GM18499 (cell line): Measurements from ENCODE around the gene NECTIN4.
"Not testable (repeated sequence)": the region's sequence is repeated elsewhere in the genome, so short reads cannot be mapped to it uniquely, and the experiment has no call there.

Experiments
- ATAC-seq: cut with Tn5 transposase; IDR thresholded peaks from one replicate; pipeline ENCODE4 v1.9.1; 2021; ENCODE audit warnings: moderate number of reproducible peaks; ENCODE audit not compliant: insufficient read depth, unreplicated experiment

NECTIN4 gene

GRCh38 chr1:161065681-161066080, 23.7 kb downstream of the NECTIN4 start:
- not testable (repeated sequence) for ATAC-seq

GRCh38 chr1:161063936-161064335, 25.4 kb downstream of the NECTIN4 start:
- ATAC-seq: not testable (repeated sequence)

- no peak for ATAC-seq
Observed at GRCh38 chr1:161061419-161061818, 27.9 kb downstream of the NECTIN4 start.

- no peak for ATAC-seq
Observed at GRCh38 chr1:161059293-161059692, 30.1 kb downstream of the NECTIN4 start.

- ATAC-seq: no peak
Observed at GRCh38 chr1:161054805-161055204, 34.6 kb downstream of the NECTIN4 start.

GRCh38 chr1:161054232-161054631, 35.1 kb downstream of the NECTIN4 start:
- no peak for ATAC-seq

- ATAC-seq: no peak
Observed at GRCh38 chr1:161052899-161053298, 36.5 kb downstream of the NECTIN4 start.

- no peak for ATAC-seq
Observed at GRCh38 chr1:161051219-161051618, 38.1 kb downstream of the NECTIN4 start.

GRCh38 chr1:161048949-161049722, 40.2 kb downstream of the NECTIN4 start:
- ATAC-seq: no peak

GRCh38 chr1:161047436-161048420, 41.6 kb downstream of the NECTIN4 start:
- ATAC-seq: no peak

GRCh38 chr1:161046605-161047228, 42.6 kb downstream of the NECTIN4 start:
- ATAC-seq: no peak

- no peak for ATAC-seq
Observed at GRCh38 chr1:161045736-161046604, 43.4 kb downstream of the NECTIN4 start, which contains the start of gene USF1. TSS of gene USF1 (minus strand) at chr1:161045977. CDS start at chr1:161043275, 2,702 bp downstream.

- no peak for ATAC-seq
Observed at GRCh38 chr1:161044908-161045735, 44.2 kb downstream of the NECTIN4 start.

- no peak for ATAC-seq
Observed at GRCh38 chr1:161044535-161044907, 44.8 kb downstream of the NECTIN4 start.

- ATAC-seq: no peak
Observed at GRCh38 chr1:161039546-161039945, 49.8 kb downstream of the NECTIN4 start.

GRCh38 chr1:161039154-161039545, 50.2 kb downstream of the NECTIN4 start:
- ATAC-seq: no peak

GRCh38 chr1:161038523-161039153, 50.7 kb downstream of the NECTIN4 start, which contains the start of gene TSTD1:
TSS of gene TSTD1 (minus strand) at chr1:161038964. CDS start at chr1:161038889, 75 bp downstream.
- ATAC-seq: peak; percentile 69
